PC-9 (cell line): Measurements from ENCODE around the gene ZMYM4. TPM values are rescaled to one million over a fixed set of nuclear protein-coding genes. Genes with fewer than 3 reads are reported as not detected.

Experiments
- BruUV-seq: library from RNA; stranded (reverse); fragments of 400-500 nt; replicated peaks from 2 replicates; lab custom pipeline; 2021; lab: Mats Ljungman, UMichigan
- CTCF ChIA-PET: fragments of 300-600 bp; sonication (Branson Sonifier 250); formaldehyde crosslinking; loops from one replicate; lab custom pipeline; 2022; ENCODE audit warnings: antibody characterized with exemption; lab: Charles Lee
- POLR2A ChIA-PET: fragments of 300-600 bp; sonication (Branson Sonifier 250); formaldehyde crosslinking; loops from one replicate; lab custom pipeline; 2022; ENCODE audit warnings: antibody characterized with exemption; ENCODE audit not compliant: unreplicated experiment; lab: Charles Lee
- DNase-seq, 2 experiments: peaks; one replicate each; pipeline versions ENCODE4 v3.0.0 to v3.0.0-alpha.2; 2015 to 2022; ENCODE audit warnings: mixed read lengths in 1 of 2
- H2AFZ ChIP-seq: fragments of 200-600 bp; sonication (generic); 2 replicates; pipeline ENCODE4 v1.8.1; 2017; ENCODE audit warnings: antibody characterized with exemption
- H3F3A ChIP-seq: fragments of 200-600 bp; sonication (generic); 2 replicates; pipeline ENCODE4 v1.8.1; 2017; ENCODE audit warnings: antibody characterized with exemption, mild to moderate bottlenecking, low read depth; ENCODE audit not compliant: insufficient read depth
- H3K27ac ChIP-seq: fragments of 200-600 bp; sonication (generic); 2 replicates; pipeline ENCODE4 v1.6.1; 2016; ENCODE audit warnings: mixed run types
- H3K27me3 ChIP-seq: fragments of 200-600 bp; sonication (generic); 2 replicates; pipeline ENCODE4 v1.6.1; 2016; ENCODE audit warnings: low read depth, mixed run types; ENCODE audit not compliant: insufficient read depth
- H3K36me3 ChIP-seq: fragments of 200-600 bp; sonication (generic); 2 replicates; pipeline ENCODE4 v1.6.1; 2016; ENCODE audit warnings: low read depth, mixed run types
- H3K4me1 ChIP-seq: fragments of 200-600 bp; sonication (generic); replicated peaks from 2 replicates; pipeline ENCODE4 v1.6.1; 2016; ENCODE audit warnings: mixed run types; ENCODE audit not compliant: insufficient read depth
- H3K4me2 ChIP-seq: fragments of 200-600 bp; sonication (generic); 2 replicates; pipeline ENCODE4 v1.6.1; 2017; ENCODE audit warnings: mixed run types
- H3K4me3 ChIP-seq: fragments of 200-600 bp; sonication (generic); 2 replicates; pipeline ENCODE4 v1.6.1; 2016; ENCODE audit warnings: mixed run types
- H3K79me2 ChIP-seq: fragments of 200-600 bp; sonication (generic); 2 replicates; pipeline ENCODE4 v1.6.1; 2017; ENCODE audit warnings: low read depth, mixed run types
- H3K9me2 ChIP-seq: fragments of 200-600 bp; sonication (generic); 2 replicates; pipeline ENCODE4 v1.8.1; 2017; ENCODE audit warnings: mild to moderate bottlenecking; ENCODE audit not compliant: insufficient read depth
- H3K9me3 ChIP-seq: fragments of 200-600 bp; sonication (generic); 2 replicates; pipeline ENCODE4 v1.8.1; 2016; ENCODE audit warnings: low read depth; ENCODE audit not compliant: insufficient read depth
- H4K20me1 ChIP-seq: fragments of 200-600 bp; sonication (generic); 2 replicates; pipeline ENCODE4 v1.8.1; 2017; ENCODE audit not compliant: insufficient read depth
- EZH2 ChIP-seq: fragments of 200-600 bp; sonication (generic); IDR thresholded peaks from 2 replicates; pipeline ENCODE4 v1.8.0; 2017; ENCODE audit warnings: antibody characterized with exemption, low read depth
- intact Hi-C: fragments of 100-400 bp; cut with micrococcal nuclease; formaldehyde crosslinking; loops from one replicate; pipeline ENCODE4 v1.10.0; 2022; ENCODE audit not compliant: unreplicated experiment
- total RNA-seq: library from RNA; stranded (reverse); gene quantifications from 2 replicates; pipeline ENCODE4 v1.2.3, GENCODE V29; 2021
- TF ChIP-seq, protein P1 (sequence below): fragments of 200-600 bp; sonication (generic); conservative IDR thresholded peaks from 2 replicates; pipeline ENCODE4 v1.6.1; 2017; ENCODE audit warnings: mixed run types, antibody characterized with exemption, mild to moderate bottlenecking, moderate library complexity

Gene ZMYM4
- total RNA-seq, 1 experiment from 2014 or later = 84.4 TPM

- H3K9me2 ChIP-seq = no peaks in the 10 kb centered on the region
- peaks cover 23% of the 10 kb centered on the region; the same call in 1 of the 2 replicates for H4K20me1 ChIP-seq
- DNase-seq = no peak
- BruUV-seq = no TSS peak
- no peak overlapping the region for H3K4me3 ChIP-seq
- no peak overlapping the region for H2AFZ ChIP-seq
- H3K9me3 ChIP-seq = no peaks in the 10 kb centered on the region; the same call in 1 of the 2 replicates
- POLR2A ChIA-PET = no interaction called here
- no peaks in the 10 kb centered on the region for H3K27me3 ChIP-seq
- CTCF ChIA-PET = interaction anchor here (0.7 kb wide), 1 partner anchor 576 kb away, joined by 5 read pairs; no protein-coding TSS in a partner anchor
- peaks cover 26% of the 10 kb centered on the region for H3K36me3 ChIP-seq
- H3K4me2 ChIP-seq = no peak overlapping the region
- intact Hi-C loops = no loop called here
- no peak overlapping the region for H3K27ac ChIP-seq
- no peaks in the 10 kb centered on the region for H3F3A ChIP-seq
- no peak for TF ChIP-seq EZH2
- TF ChIP-seq, protein P1, sequence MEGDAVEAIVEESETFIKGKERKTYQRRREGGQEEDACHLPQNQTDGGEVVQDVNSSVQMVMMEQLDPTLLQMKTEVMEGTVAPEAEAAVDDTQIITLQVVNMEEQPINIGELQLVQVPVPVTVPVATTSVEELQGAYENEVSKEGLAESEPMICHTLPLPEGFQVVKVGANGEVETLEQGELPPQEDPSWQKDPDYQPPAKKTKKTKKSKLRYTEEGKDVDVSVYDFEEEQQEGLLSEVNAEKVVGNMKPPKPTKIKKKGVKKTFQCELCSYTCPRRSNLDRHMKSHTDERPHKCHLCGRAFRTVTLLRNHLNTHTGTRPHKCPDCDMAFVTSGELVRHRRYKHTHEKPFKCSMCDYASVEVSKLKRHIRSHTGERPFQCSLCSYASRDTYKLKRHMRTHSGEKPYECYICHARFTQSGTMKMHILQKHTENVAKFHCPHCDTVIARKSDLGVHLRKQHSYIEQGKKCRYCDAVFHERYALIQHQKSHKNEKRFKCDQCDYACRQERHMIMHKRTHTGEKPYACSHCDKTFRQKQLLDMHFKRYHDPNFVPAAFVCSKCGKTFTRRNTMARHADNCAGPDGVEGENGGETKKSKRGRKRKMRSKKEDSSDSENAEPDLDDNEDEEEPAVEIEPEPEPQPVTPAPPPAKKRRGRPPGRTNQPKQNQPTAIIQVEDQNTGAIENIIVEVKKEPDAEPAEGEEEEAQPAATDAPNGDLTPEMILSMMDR = no peak
- peaks cover 61% of the 10 kb centered on the region for H3K79me2 ChIP-seq
- H3K4me1 ChIP-seq = no peaks in the 10 kb centered on the region
Measured at GRCh38 chr1:35280006-35280405, 11.5 kb downstream of the ZMYM4 start.

GRCh38 chr1:35281565-35281964 lies 13.1 kb downstream of the ZMYM4 start:
- DNase-seq = no peak
- Histone ChIP-seq H2AFZ (no peak overlapping the region), H3F3A (no peaks in the 10 kb centered on the region), H3K27ac (no peak overlapping the region), H3K9me3 (no peaks in the 10 kb centered on the region; the same call in 1 of the 2 replicates), H3K36me3 (peaks cover 26% of the 10 kb centered on the region), H3K79me2 (peaks cover 58% of the 10 kb centered on the region), H3K4me3 (no peak overlapping the region), H3K9me2 (no peaks in the 10 kb centered on the region), H3K4me2 (no peak overlapping the region), H4K20me1 (peaks cover 15% of the 10 kb centered on the region; the same call in 1 of the 2 replicates), H3K27me3 (no peaks in the 10 kb centered on the region), H3K4me1 (no peaks in the 10 kb centered on the region)
- POLR2A ChIA-PET = no interaction called here
- TF ChIP-seq, protein P1 = no peak
- no peak for TF ChIP-seq EZH2
- CTCF ChIA-PET = no interaction called here
- intact Hi-C loops = no loop called here
- BruUV-seq = no TSS peak

GRCh38 chr1:35282172-35282571 lies 13.7 kb downstream of the ZMYM4 start:
- no TSS peak for BruUV-seq
- H3K4me1 ChIP-seq = no peaks in the 10 kb centered on the region
- H3K79me2 ChIP-seq = peaks cover 56% of the 10 kb centered on the region
- intact Hi-C loops = no loop called here
- no peaks in the 10 kb centered on the region for H3K9me2 ChIP-seq
- H3F3A ChIP-seq = no peaks in the 10 kb centered on the region
- H3K4me3 ChIP-seq = no peak overlapping the region
- POLR2A ChIA-PET = no interaction called here
- TF ChIP-seq, protein P1 = no peak
- TF ChIP-seq EZH2 = no peak
- DNase-seq = no peak
- CTCF ChIA-PET = no interaction called here
- peaks cover 11% of the 10 kb centered on the region; the same call in 1 of the 2 replicates for H4K20me1 ChIP-seq
- H3K27ac ChIP-seq = no peak overlapping the region
- H2AFZ ChIP-seq = no peak overlapping the region
- H3K36me3 ChIP-seq = peaks cover 26% of the 10 kb centered on the region
- no peaks in the 10 kb centered on the region; the same call in 1 of the 2 replicates for H3K9me3 ChIP-seq
- H3K4me2 ChIP-seq = no peak overlapping the region
- H3K27me3 ChIP-seq = no peaks in the 10 kb centered on the region
